ENCODE data around the gene GMPPB. TPM values are rescaled to one million over a fixed set of nuclear protein-coding genes. Genes with fewer than 3 reads are reported as not detected.

The GMPPB gene
- total and polyA plus RNA-seq, 2 of the 8 experiments (the other 6 are each of a cell fraction or from before 2014, with no cell fraction given): 20.9 to 23.9 TPM

- Histone ChIP-seq H2BK120ac (replicated peaks; ENCODE audit: low read depth, low read length) (no peak overlapping the region), H3K27me3 (replicated peaks in 1 of 4; ENCODE audit: control insufficient read depth in 3 of 4, extremely low read depth in 1 of 4, insufficient read depth in 3 of 4, low read length in 3 of 4) (peaks cover 0 to 3% (median 3%) of the 10 kb centered on the region in 4 experiments; a peak in 2 of 7 replicates), H3K4ac (replicated peaks; ENCODE audit: insufficient read length, low read depth, low read length) (no peak overlapping the region), H3K79me2 (ENCODE audit: control insufficient read depth in 1 of 2, insufficient read depth in 2 of 2, low read length in 2 of 2) (no peaks in the 10 kb centered on the region), H4K20me1 (replicated peaks in 1 of 2; ENCODE audit: control insufficient read depth in 1 of 2, insufficient read depth in 2 of 2, low read length in 2 of 2) (peaks cover 0 to 10% of the 10 kb centered on the region in 2 experiments), H2AK5ac (ENCODE audit: low read depth, low read length) (no peak overlapping the region), H2BK15ac (ENCODE audit: low read length) (no peak overlapping the region), H3K4me2 (ENCODE audit: insufficient read depth in 1 of 2, low read depth in 2 of 2, low read length in 2 of 2) (no peak overlapping the region), H3K4me3 (ENCODE audit: extremely low read depth in 1 of 4, insufficient read depth in 2 of 4, low read depth in 3 of 4, low read length in 4 of 4) (no peak overlapping the region), H3K23ac (ENCODE audit: insufficient read length) (no peak overlapping the region), H3K27ac (ENCODE audit: low read depth, low read length) (no peak overlapping the region), H3K4me1 (replicated peaks in 1 of 4; ENCODE audit: control insufficient read depth in 3 of 4, insufficient read depth in 4 of 4, low read length in 3 of 4) (peaks cover 0 to 4% (median 2%) of the 10 kb centered on the region in 4 experiments; a peak in 4 of 7 replicates), H3K14ac (ENCODE audit: insufficient read length) (no peak overlapping the region), H2BK20ac (ENCODE audit: low read length) (no peak overlapping the region), H4K5ac (ENCODE audit: insufficient read length, low read depth, low read length) (no peak overlapping the region), H3K23me2 (ENCODE audit: low read depth, low read length) (peaks cover 8% of the 10 kb centered on the region; the same call in 1 of the 2 replicates), H4K91ac (replicated peaks; ENCODE audit: insufficient read length, low read length) (no peak overlapping the region), H2AFZ (ENCODE audit: low read length) (no peak overlapping the region), H3K9me3 (ENCODE audit: insufficient read depth in 2 of 2, low read depth in 1 of 2, low read length in 1 of 2) (no peaks in the 10 kb centered on the region), H4K8ac (ENCODE audit: extremely low read depth, insufficient read depth, low read length) (no peak overlapping the region; the same call in 1 of the 2 replicates), H3K36me3 (ENCODE audit: control insufficient read depth in 2 of 4, insufficient read depth in 4 of 4, low read length in 3 of 4) (peaks cover 32 to 53% (median 52%) of the 10 kb centered on the region in 4 experiments), H3K79me1 (ENCODE audit: low read depth, low read length) (no peaks in the 10 kb centered on the region), H3K9ac (replicated peaks in 1 of 4; ENCODE audit: extremely low read depth in 1 of 4, low read depth in 3 of 4, low read length in 3 of 4) (no peak overlapping the region), H2BK12ac (ENCODE audit: low read depth, low read length) (no peak overlapping the region), H2BK5ac (ENCODE audit: low read depth, low read length) (no peak overlapping the region), H3K56ac (replicated peaks; ENCODE audit: insufficient read length, low read depth, low read length) (no peak overlapping the region), H3K18ac (ENCODE audit: extremely low read depth, low read length) (no peak overlapping the region)
- ChIA-PET CTCF (ENCODE audit: partially characterized antibody) (interaction anchor here (1.0 to 2.0 kb wide), 3 partner anchors 12 to 177 kb away, joined by 3 to 8 read pairs (median 3); no protein-coding TSS in a partner anchor), POLR2A (ENCODE audit: partially characterized antibody) (interaction anchor here (1.1 to 1.5 kb wide), 4 partner anchors 18 to 36 kb away, joined by 3 to 6 read pairs (median 4); partner anchors contain the start of gene AMIGO3)
- DNase-seq (ENCODE audit: low read depth in 1 of 2, low spot score in 2 of 2) (no peak), FAIRE-seq (no peak)
- 92% methylated on average over 6 of the region's 6 CpGs; no CpG with 5 or more reads in 1 of the 2 experiments for WGBS, 2 experiments (ENCODE audit: extremely low coverage in 1 of 2, insufficient coverage in 1 of 2, insufficient read length in 1 of 2, insufficient replicate concordance in 2 of 2, low coverage in 1 of 2, low lambda C conversion rate in 2 of 2, missing lambda C conversion rate in 1 of 2)
- TF ChIP-seq CTBP2 (IDR thresholded peaks at IDR 0.05; ENCODE audit: borderline replicate concordance, insufficient read depth, insufficient read length, low read length) (no peak), EZH2 (IDR thresholded peaks at IDR 0.05; ENCODE audit: low read depth, low read length, severe bottlenecking) (no peak), TCF12 (IDR thresholded peaks at IDR 0.05; ENCODE audit: low read depth, low read length) (no peak), KDM5A (IDR thresholded peaks at IDR 0.05; ENCODE audit: low read length) (no peak), CHD1 (IDR thresholded peaks at IDR 0.05; ENCODE audit: low read depth, low read length) (no peak), CBX8 (IDR thresholded peaks at IDR 0.05; ENCODE audit: borderline replicate concordance, low read depth, low read length) (no peak), SRF (IDR thresholded peaks at IDR 0.05; ENCODE audit: low read depth, low read length) (no peak), YY1 (IDR thresholded peaks at IDR 0.05; ENCODE audit: low read depth, low read length) (no peak), HDAC2 (IDR thresholded peaks at IDR 0.05; ENCODE audit: borderline replicate concordance in 1 of 2, low read depth in 2 of 2, low read length in 2 of 2) (no peak), RNF2 (IDR thresholded peaks at IDR 0.05; ENCODE audit: borderline replicate concordance, low read depth, low read length, missing control alignments, poor library complexity, severe bottlenecking) (no peak), EGR1 (IDR thresholded peaks at IDR 0.05; ENCODE audit: borderline replicate concordance, low read depth, low read length) (no peak), JUN (IDR thresholded peaks at IDR 0.05; ENCODE audit: low read depth, low read length) (no peak), PHF8 (conservative IDR thresholded peaks at IDR 0.05; ENCODE audit: low read depth, low read length) (no peak)
These were observed 40.6 kb downstream of the GMPPB start for GRCh38 chr3:49683162-49683561.

Measured in H1 (cell line).